ENCODE results near the gene MEX3D. TPM values are rescaled to one million over a fixed set of nuclear protein-coding genes. Genes with fewer than 3 reads are reported as not detected.

Gene MEX3D
- total and polyA plus RNA-seq, 2 donors from 2014 or later = 5.4 to 19.3 TPM

DNA sequence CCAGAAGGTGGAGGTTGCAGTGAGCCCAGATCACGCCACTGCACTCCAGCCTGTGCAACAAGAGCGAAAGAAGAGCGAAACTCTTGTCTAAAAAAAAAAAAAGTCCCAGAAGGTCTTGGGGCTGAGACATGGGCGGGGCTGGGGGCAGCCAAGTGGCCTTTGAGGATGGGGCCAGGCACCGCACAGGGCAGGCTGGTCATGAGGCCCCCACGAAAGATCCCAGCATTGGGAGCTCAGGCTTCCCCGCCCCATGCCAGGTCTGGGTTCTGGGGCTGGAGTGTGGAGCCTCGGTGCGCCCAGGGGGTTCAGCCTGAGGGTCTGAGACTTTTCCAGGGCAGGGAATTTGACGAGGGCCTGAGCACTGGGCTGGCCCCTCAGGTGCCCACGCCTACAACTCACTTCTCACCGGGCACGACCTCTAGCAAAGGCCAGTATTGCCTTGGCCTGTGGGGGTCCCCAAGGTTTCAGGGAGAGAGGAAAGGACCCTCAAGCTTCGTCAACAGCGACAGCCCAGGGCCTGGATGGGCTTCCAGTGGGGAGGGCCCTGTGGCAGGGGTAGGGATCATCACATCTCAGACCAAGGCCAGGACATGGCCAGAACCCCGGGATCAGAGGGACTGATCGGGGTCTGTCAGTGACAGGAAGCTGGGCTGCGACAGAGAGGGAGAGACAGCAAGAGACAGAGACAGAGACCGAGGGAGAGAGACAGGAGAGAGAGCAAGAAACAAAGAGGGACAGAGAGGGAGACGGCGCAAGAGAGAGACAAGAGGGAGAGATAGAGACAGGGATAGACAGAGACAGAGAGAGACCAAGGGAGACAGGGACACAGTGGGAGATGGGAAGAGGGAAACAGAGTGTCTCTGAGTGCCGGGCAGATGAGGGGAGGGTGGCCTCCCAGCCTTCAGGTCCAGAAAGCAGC lies 7.5 kb upstream of the MEX3D start:
- Histone ChIP-seq H3K27me3 (ENCODE audit: control insufficient read depth, insufficient read depth, low read length) (no peaks in the 10 kb centered on the region), H3K4me3 (ENCODE audit: low read length in 3 of 3) (no peak overlapping the region), H3K9me3 (ENCODE audit: control insufficient read depth in 2 of 3, insufficient read depth in 1 of 3, low read length in 3 of 3) (no peaks in the 10 kb centered on the region), H3K4me1 (ENCODE audit: control insufficient read depth in 2 of 3, insufficient read depth in 2 of 3, low read depth in 1 of 3, low read length in 3 of 3) (no peaks in the 10 kb centered on the region), H3K9ac (ENCODE audit: low read length in 3 of 3) (no peak overlapping the region), H3K27ac (ENCODE audit: low read depth in 2 of 2, low read length in 2 of 2) (no peak overlapping the region), H3K36me3 (ENCODE audit: control insufficient read depth in 2 of 3, insufficient read depth in 3 of 3, low read length in 3 of 3) (peaks cover 0 to 2% (median 0%) of the 10 kb centered on the region in 3 donors)
- no peak for DNase-seq
- no peak for FAIRE-seq
- TF ChIP-seq CTCF (IDR thresholded peaks at IDR 0.05; ENCODE audit: borderline replicate concordance, extremely low read depth, insufficient read depth) = no peak
- intact Hi-C loops (cut with DNase I) = no loop called here

- FAIRE-seq (no peak), DNase-seq (no peak)
- H3K9me3 ChIP-seq (ENCODE audit: control insufficient read depth in 2 of 3, insufficient read depth in 1 of 3, low read length in 3 of 3) = no peaks in the 10 kb centered on the region
- H3K4me1 ChIP-seq (ENCODE audit: control insufficient read depth in 2 of 3, insufficient read depth in 2 of 3, low read depth in 1 of 3, low read length in 3 of 3) = no peaks in the 10 kb centered on the region
- intact Hi-C loops (cut with DNase I) = no loop called here
- H3K36me3 ChIP-seq (ENCODE audit: control insufficient read depth in 2 of 3, insufficient read depth in 3 of 3, low read length in 3 of 3) = peaks cover 0 to 2% (median 0%) of the 10 kb centered on the region in 3 donors
- no peak overlapping the region for H3K4me3 ChIP-seq (ENCODE audit: low read length in 3 of 3)
- H3K27me3 ChIP-seq (ENCODE audit: control insufficient read depth, insufficient read depth, low read length) = no peaks in the 10 kb centered on the region
- TF ChIP-seq CTCF (IDR thresholded peaks at IDR 0.05; ENCODE audit: borderline replicate concordance, extremely low read depth, insufficient read depth) = no peak
- no peak overlapping the region for H3K27ac ChIP-seq (ENCODE audit: low read depth in 2 of 2, low read length in 2 of 2)
- H3K9ac ChIP-seq (ENCODE audit: low read length in 3 of 3) = no peak overlapping the region
Measured at GRCh38 chr19:1574354-1575136, 6.4 kb upstream of the MEX3D start.

DNA sequence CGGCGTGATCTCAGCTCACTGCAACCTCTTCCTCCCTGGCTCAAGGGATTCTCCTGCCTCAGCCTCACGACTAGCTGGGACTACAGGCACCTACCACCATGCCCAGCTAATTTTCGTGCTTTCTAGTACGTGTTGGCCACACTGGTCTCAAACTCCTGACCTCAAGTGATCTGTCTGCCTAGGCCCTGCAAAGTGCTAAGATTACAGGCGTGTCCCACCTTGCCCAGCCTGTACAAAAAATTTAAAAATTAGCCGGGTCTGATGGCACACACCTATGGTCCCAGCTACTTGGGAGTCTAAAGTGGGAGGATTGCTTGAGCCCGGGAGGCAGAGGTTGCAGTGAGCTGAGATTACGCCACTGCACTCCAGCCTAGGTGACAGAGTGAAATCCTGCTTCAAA lies 4.7 kb upstream of the MEX3D start:
- Histone ChIP-seq H3K9me3 (ENCODE audit: control insufficient read depth in 2 of 3, insufficient read depth in 1 of 3, low read length in 3 of 3) (no peaks in the 10 kb centered on the region), H3K27me3 (ENCODE audit: control insufficient read depth, insufficient read depth, low read length) (no peaks in the 10 kb centered on the region), H3K4me3 (ENCODE audit: low read length in 3 of 3) (no peak overlapping the region), H3K4me1 (ENCODE audit: control insufficient read depth in 2 of 3, insufficient read depth in 2 of 3, low read depth in 1 of 3, low read length in 3 of 3) (peaks cover 0 to 3% (median 0%) of the 10 kb centered on the region in 3 donors), H3K27ac (ENCODE audit: low read depth in 2 of 2, low read length in 2 of 2) (no peak overlapping the region), H3K36me3 (ENCODE audit: control insufficient read depth in 2 of 3, insufficient read depth in 3 of 3, low read length in 3 of 3) (peaks cover 0 to 2% (median 0%) of the 10 kb centered on the region in 3 donors), H3K9ac (ENCODE audit: low read length in 3 of 3) (no peak overlapping the region)
- FAIRE-seq (no peak), DNase-seq (no peak)
- no peak for TF ChIP-seq CTCF (IDR thresholded peaks at IDR 0.05; ENCODE audit: borderline replicate concordance, extremely low read depth, insufficient read depth)
- intact Hi-C loops (cut with DNase I) = no loop called here
